Small intestine (tissue), 7 donors: ENCODE results near the gene KCNK7. TPM values are rescaled to one million over a fixed set of nuclear protein-coding genes. Genes with fewer than 3 reads are reported as not detected.
A peak's percentile ranks its signal among the peaks of the same experiment; 100 is the strongest.

Source experiments
- DNase-seq, 2 donors: peaks; one replicate each; pipeline versions ENCODE4 v3.0.0 to v3.0.0-alpha.2; 2013
- FAIRE-seq: peaks from 2 replicates; lab custom pipeline; 2012; peaks lifted over from hg19 to GRCh38; lab: Jason Lieb, UNC
- H3K27ac ChIP-seq, 3 donors: one replicate each; pipeline ENCODE4 v1.5.1; 2013; ENCODE audit warnings: low read length in 2 of 3, mild to moderate bottlenecking in 2 of 3, control low read depth in 1 of 3, inconsistent platforms in 1 of 3, low read depth in 1 of 3, moderate library complexity in 1 of 3
- H3K27me3 ChIP-seq, 3 donors: one replicate each; pipeline ENCODE4 v1.6.1; 2013; ENCODE audit warnings: low read length in 3 of 3, inconsistent platforms in 1 of 3; ENCODE audit not compliant: control insufficient read depth in 3 of 3, insufficient read depth in 3 of 3
- H3K36me3 ChIP-seq, 3 donors: one replicate each; pipeline ENCODE4 v1.6.1; 2013; ENCODE audit warnings: low read length in 3 of 3, inconsistent platforms in 1 of 3, low read depth in 1 of 3, mild to moderate bottlenecking in 1 of 3, moderate library complexity in 1 of 3; ENCODE audit not compliant: control insufficient read depth in 3 of 3, insufficient read depth in 2 of 3
- H3K4me1 ChIP-seq, 3 donors: one replicate each; pipeline ENCODE4 v1.6.1; 2013; ENCODE audit warnings: low read length in 2 of 3, inconsistent platforms in 1 of 3, low read depth in 1 of 3, mild to moderate bottlenecking in 1 of 3, moderate library complexity in 1 of 3; ENCODE audit not compliant: control insufficient read depth in 3 of 3, insufficient read depth in 2 of 3
- H3K4me3 ChIP-seq, 3 donors: one replicate each; pipeline ENCODE4 v1.5.1; 2013; ENCODE audit warnings: low read length in 3 of 3, control low read depth in 1 of 3, inconsistent platforms in 1 of 3, low read depth in 1 of 3, mild to moderate bottlenecking in 1 of 3, moderate library complexity in 1 of 3
- H3K9me3 ChIP-seq, 2 donors: one replicate each; pipeline ENCODE4 v1.6.1; 2013; ENCODE audit warnings: low read depth in 1 of 2, low read length in 1 of 2; ENCODE audit not compliant: control insufficient read depth in 2 of 2, insufficient read depth in 1 of 2
- WGBS, 3 donors: extraction: QIAGEN DNeasy Blood & Tissue Kit; methylation state at CpG; one replicate each; pipeline ENCODE4 v1.1.7; 2013; 5-methylcytosine and 5-hydroxymethylcytosine counted together
- polyA plus RNA-seq, 4 donors: library from polyadenylated mRNA; stranded (reverse) in 3 of 4; unstranded in 1 of 4; fragments of 200-250 nt in 3 of 4; fragments of 120-200 nt in 1 of 4; gene quantifications; one replicate each; pipeline versions ENCODE4 v1.2.1 to v1.2.3, GENCODE V29; 2013
- donor health status: healthy with polysubstance abuse.
- donor health status: control.
- donor health status: control.
- donor health status: Bipolar disorder and iron deficiency.
- donor health status: healthy.

KCNK7 gene
- polyA plus RNA-seq, 4 donors, result 0.84 to 31.1 (median 0.89) TPM; not detected in 1

DNA sequence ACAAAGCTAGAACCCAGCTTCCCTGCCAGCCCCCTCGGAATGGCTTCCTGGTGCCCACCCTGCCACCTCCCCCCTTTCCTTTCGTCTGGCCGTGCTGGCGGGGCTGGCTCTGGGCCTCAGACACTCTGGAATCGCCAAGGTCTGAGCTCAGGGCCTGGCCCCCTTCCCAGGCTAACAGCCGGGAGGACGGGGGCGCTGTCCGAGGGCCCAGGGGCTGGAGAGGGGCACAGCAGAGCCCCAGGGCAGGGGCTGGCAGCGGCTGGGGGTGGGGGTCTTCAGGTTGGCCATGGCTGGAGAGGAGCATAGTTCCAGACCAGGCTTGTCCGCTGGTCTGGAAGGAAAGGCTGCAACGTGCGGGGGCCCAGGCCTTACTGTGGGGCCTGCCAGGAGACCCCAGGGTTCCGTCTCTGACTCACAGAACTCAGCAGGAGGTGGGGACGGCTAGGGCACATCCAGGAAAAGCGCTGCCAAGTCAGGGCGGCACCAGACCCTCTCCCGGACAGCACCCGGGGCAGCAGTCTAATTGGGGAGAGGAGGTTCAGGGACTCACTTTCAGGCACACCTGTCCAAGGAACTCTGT, 36.6 kb downstream of the KCNK7 start:
- peak overlapping the region; percentile 58 to 92 (median 91) for H3K27ac ChIP-seq
- peaks cover 0 to 17% (median 0%) of the 10 kb centered on the region in 3 donors for H3K36me3 ChIP-seq
- H3K4me3 ChIP-seq, result peak overlapping the region in 1 of 3 donors; percentile 48
- no peaks in the 10 kb centered on the region for H3K27me3 ChIP-seq
- H3K4me1 ChIP-seq, result peaks cover 0 to 57% (median 0%) of the 10 kb centered on the region in 3 donors
- 54 to 61% (median 58%) methylated on average over 17 to 19 of the region's 19 CpGs for WGBS, 3 donors
- no peaks in the 10 kb centered on the region for H3K9me3 ChIP-seq
- FAIRE-seq (no peak), DNase-seq (no peak)

DNA sequence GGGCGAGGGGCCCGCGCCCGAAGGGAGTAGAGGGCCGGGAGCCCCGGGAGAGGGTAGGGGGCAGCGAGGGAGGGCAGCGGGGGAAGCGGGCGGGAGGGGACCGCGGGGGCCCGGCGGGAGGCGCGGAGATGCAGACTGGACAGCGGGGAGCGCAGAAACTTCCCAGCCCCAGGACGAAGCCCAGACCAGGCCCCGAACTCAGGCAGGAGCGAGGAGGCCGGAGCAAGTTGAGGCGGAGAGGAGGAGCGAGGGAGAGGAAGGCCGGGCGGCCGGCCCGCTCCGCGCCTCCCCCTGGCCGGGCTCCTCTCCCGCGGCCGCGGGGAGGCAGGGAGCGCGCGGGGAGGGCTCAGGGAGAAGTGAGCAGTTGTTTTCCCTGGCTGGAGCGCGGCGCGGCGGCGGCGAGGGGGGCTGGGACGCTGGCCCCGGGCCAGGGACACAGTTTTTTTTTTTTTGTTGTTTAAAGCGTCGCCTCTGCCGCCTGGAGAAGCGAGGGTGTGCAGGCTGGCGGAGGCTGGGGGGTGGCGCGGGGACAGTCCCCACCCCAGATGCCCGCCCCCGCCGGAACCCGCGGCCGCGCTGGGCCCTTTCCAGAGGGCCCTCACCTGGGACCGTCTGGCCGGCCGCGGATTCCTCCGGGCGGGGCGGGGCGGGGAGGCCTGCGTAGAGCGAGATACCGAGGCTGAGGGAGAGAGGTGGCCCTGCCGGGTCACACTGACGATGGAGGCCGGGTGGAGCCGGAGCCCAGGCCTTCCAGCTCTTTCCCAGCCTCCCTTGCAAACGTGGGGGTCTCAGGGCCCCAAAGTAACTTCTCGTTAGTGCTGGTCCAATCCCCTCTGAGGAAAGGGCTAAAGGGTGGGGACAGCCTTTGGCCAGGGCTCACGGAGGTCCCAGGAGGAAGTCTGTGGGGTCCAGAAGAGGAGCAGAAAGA, 37.3 kb downstream of the KCNK7 start, which contains the start of gene LTBP3:
LTBP3 (minus strand) TSS at position 358 of the 928 bp plus-strand sequence. CDS start 400 bp downstream, outside the sequence.
- Histone ChIP-seq H3K27ac (peak within 1 kb of the TSS; percentile 58 to 92 (median 91)), H3K4me1 (peaks cover 0 to 63% (median 0%) of the 10 kb centered on the region in 3 donors), H3K27me3 (no peaks in the 10 kb centered on the region), H3K4me3 (peak within 1 kb of the TSS; percentile 51 to 55 (median 52)), H3K9me3 (no peaks in the 10 kb centered on the region), H3K36me3 (peaks cover 0 to 20% (median 0%) of the 10 kb centered on the region in 3 donors)
- FAIRE-seq (no peak), DNase-seq (peak; percentile 61 to 81)
- 1% methylated on average over 40 to 79 of the region's 79 CpGs for WGBS, 3 donors

DNA sequence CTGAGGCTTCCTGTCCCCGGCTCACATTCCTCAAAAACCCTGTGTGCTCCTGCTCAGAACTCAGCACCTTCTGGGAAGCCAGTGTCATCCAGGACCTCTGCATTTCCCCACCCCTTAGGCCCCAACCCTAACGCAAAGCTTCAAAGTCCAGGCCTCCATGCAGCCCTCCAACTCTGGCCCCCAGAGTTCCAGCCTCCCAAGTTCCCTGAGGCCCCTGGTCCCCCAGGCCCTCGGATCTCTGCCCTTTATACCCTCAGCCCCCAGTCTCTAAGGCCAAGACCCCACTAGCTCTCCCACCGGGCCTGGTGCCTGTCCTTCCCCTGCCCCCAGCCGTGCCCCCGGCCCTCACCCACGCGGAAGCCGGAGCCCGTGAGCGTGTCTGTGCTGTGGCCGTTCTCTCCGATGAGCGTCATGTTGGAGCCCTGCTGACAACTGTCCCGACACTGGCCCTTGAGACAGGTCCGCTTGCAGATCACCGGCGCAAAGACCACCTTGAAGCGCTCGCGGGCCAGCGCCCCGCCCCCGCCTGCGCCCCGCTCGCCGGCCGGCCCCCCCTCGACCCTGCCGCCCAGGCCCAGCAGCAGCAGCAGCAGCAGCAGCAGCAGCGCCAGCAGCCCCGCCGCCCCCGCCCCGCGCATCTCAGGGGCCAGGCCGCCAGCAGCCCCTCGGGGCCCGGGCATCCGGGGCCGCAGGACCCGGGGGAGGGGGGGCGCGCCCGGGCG, 38.2 kb downstream of the KCNK7 start:
- FAIRE-seq (no peak), DNase-seq (peak in 1 of 2 donors; percentile 76)
- Histone ChIP-seq H3K27me3 (no peaks in the 10 kb centered on the region), H3K27ac (peak overlapping the region; percentile 21 to 83 (median 43)), H3K9me3 (no peaks in the 10 kb centered on the region), H3K4me3 (peak overlapping the region; percentile 51 to 55 (median 52)), H3K4me1 (peaks cover 0 to 69% (median 0%) of the 10 kb centered on the region in 3 donors), H3K36me3 (peaks cover 0 to 27% (median 0%) of the 10 kb centered on the region in 3 donors)
- 4 to 11% (median 5%) methylated on average over 30 to 47 of the region's 47 CpGs for WGBS, 3 donors

DNA sequence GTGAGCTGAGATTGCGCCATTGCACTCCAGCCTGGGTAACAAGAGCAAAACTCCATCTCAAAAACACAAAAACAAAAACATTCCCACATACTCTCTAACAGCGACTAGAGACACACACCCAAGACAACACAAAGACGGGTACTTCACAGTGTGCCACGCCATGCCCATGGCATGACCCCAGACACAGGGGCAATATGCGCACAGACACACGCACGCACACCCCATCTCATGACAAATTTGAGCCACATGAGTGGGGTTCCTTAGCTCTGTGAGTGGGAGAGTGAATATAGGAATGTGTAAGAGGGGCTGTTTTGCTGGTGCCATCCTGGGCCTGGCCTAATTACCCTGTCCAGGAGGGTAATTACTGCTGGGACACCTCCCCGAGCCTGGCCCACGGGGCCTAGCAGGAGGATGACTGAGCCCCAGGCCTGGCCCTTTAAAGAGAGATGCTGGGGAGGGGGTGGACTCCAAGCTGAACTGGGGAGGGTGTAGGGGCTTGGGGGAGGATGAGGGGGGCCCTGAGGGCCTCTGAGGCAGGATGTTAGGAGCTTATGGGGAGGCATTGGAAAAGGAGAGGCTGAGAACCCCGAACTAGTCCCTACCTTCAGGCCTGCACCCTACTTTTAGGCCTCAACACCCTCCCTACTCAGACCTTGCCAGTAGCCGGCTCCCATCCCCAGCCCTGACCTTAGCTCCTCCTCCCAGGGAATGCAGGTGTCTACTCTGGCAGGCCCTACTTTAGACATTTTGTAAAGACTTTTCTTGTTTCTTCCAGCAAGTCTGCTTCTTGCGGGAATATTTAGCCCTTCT, 38.9 kb downstream of the KCNK7 start:
- FAIRE-seq (no peak), DNase-seq (no peak)
- 71 to 78% (median 77%) methylated on average over 12 of the region's 12 CpGs for WGBS, 3 donors
- Histone ChIP-seq H3K27me3 (no peaks in the 10 kb centered on the region), H3K36me3 (peaks cover 0 to 33% (median 0%) of the 10 kb centered on the region in 3 donors), H3K4me3 (peak overlapping the region in 1 of 3 donors; percentile 52), H3K9me3 (no peaks in the 10 kb centered on the region), H3K27ac (peak overlapping the region in 2 of 3 donors; percentile 43 to 83), H3K4me1 (peaks cover 0 to 77% (median 0%) of the 10 kb centered on the region in 3 donors)

DNA sequence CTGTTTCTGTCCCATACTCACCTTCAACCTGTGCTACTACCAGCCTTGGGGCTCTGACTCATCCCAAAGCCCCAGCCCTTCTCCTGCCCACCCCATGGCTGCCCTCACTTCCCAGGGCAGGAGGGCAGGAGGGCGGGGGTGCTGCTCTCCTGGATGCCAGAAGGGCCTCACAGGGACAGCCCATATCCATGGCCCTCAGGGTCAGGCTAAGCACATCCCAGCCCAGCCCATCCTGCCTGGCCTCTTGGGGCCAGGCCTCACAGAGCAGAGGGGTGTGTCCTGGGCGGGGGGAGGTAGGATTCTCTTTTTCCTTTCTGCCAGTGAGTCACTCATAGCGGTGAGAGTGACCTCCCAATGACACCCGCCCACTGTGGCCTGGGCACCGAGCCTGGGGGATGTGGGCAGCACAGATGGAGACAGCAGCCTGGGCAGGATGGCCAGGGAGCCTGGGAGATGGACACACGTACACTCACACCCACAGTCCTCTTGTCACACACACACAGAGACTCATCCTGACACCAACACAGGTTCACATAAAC, 39.8 kb downstream of the KCNK7 start:
- no peak overlapping the region for H3K4me3 ChIP-seq
- H3K27ac ChIP-seq, result peak overlapping the region in 2 of 3 donors; percentile 22 to 56
- peaks cover 0 to 79% (median 0%) of the 10 kb centered on the region in 3 donors for H3K4me1 ChIP-seq
- FAIRE-seq (no peak), DNase-seq (peak in 1 of 2 donors; percentile 80)
- peaks cover 0 to 34% (median 0%) of the 10 kb centered on the region in 3 donors for H3K36me3 ChIP-seq
- WGBS, 3 donors, result 47 to 69% (median 50%) methylated on average over 5 to 6 of the region's 6 CpGs
- no peaks in the 10 kb centered on the region for H3K9me3 ChIP-seq
- no peaks in the 10 kb centered on the region for H3K27me3 ChIP-seq

DNA sequence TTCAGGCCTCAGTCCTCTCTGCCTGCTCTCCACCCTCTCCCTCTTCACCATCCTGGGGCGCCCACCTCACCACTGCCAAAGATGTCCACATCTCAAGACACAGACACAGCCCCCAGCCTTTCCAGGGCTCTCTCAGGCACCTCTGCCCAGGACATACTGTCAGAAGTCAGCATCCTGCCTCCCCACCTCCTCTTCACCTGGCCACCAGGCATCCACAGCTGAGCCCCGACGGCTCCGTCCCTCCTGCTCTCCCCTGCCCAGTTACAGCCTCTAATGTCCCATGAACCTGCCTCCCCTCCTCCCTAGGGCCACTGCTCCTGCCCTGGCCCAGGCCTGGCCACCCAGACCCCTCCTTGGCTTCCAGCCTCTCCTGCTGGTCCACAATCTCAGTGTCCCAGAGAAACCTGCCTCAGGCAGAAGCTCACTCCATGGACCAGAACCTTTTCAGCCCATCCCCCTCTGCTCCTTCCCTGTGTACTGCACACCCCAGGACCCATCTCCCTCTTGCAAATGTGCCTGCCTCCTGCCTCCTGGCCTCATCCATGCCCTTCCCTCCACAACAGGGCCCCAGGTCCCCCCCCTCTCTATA, 40.7 kb downstream of the KCNK7 start:
- H3K27me3 ChIP-seq, result no peaks in the 10 kb centered on the region
- peaks cover 0 to 74% (median 0%) of the 10 kb centered on the region in 3 donors for H3K4me1 ChIP-seq
- 76 to 86% (median 84%) methylated on average over 4 of the region's 4 CpGs for WGBS, 3 donors
- H3K9me3 ChIP-seq, result no peaks in the 10 kb centered on the region
- no peak for FAIRE-seq
- peak overlapping the region in 1 of 3 donors; percentile 56 for H3K27ac ChIP-seq
- peaks cover 0 to 34% (median 0%) of the 10 kb centered on the region in 3 donors for H3K36me3 ChIP-seq
- no peak overlapping the region for H3K4me3 ChIP-seq
- DNase-seq, result no peak
